Stomach smooth muscle (tissue), 2 donors: Measurements from ENCODE around the gene PANK1.

ENCODE experiments used
- H3K27ac ChIP-seq: one replicate; pipeline ENCODE4 v1.7.0; 2013; ENCODE audit warnings: mild to moderate bottlenecking, low read length, inconsistent platforms
- H3K27me3 ChIP-seq, 2 donors: one replicate each; pipeline ENCODE4 v1.7.0; 2013; ENCODE audit warnings: low read length in 2 of 2; ENCODE audit not compliant: insufficient read depth in 2 of 2, control insufficient read depth in 1 of 2
- H3K36me3 ChIP-seq, 2 donors: one replicate each; pipeline ENCODE4 v1.7.0; 2013; ENCODE audit warnings: low read length in 2 of 2; ENCODE audit not compliant: control insufficient read depth in 2 of 2, insufficient read depth in 2 of 2
- H3K4me1 ChIP-seq: one replicate; pipeline ENCODE4 v1.7.0; 2013; ENCODE audit warnings: low read length; ENCODE audit not compliant: control insufficient read depth, insufficient read depth
- H3K4me3 ChIP-seq, 2 donors: one replicate each; pipeline ENCODE4 v1.7.0; 2013; ENCODE audit warnings: low read length in 2 of 2
- H3K9ac ChIP-seq, 2 donors: one replicate each; pipeline ENCODE4 v1.7.0; 2013; ENCODE audit warnings: low read length in 2 of 2, mild to moderate bottlenecking in 1 of 2
- H3K9me3 ChIP-seq, 2 donors: one replicate each; pipeline ENCODE4 v1.7.0; 2013; ENCODE audit warnings: low read length in 2 of 2; ENCODE audit not compliant: control insufficient read depth in 2 of 2
- donor health status: healthy.
- donor health status: Pancreatic carcinoma.

The PANK1 gene

DNA sequence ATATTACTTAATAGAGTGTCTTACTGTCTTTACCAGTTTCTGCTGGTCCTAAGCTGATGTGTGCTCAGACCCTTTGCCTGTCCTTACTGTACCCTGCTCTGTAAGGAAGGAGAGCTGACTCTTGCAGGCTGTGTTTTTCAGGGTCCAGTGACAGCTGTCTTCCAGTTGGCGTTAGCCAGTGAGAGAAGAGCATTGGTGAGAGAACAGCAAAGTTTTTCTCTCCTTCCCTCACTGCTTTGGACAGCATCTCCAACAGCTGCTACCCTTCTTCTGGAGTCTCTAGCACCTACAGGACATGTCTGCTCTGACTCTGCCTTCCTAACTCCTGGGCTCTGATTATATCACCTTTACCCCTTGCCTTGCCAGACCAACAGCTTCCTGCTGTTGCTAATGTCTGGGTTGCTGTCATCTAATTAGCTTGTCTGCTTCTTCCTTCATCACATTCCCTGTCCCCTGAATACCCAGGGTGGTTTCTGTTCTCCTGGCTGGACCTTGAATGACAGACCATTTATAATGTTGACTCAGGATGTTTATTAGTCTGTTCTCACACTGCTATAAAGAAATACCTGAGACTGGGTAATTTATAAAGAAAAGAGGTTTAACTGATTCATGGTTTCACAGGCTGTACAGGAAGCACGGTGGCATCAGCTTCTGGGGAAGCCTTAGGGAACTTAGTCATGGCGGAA lies 23.5 kb upstream of the PANK1 start:
- H3K9ac ChIP-seq: no peak overlapping the region

DNA sequence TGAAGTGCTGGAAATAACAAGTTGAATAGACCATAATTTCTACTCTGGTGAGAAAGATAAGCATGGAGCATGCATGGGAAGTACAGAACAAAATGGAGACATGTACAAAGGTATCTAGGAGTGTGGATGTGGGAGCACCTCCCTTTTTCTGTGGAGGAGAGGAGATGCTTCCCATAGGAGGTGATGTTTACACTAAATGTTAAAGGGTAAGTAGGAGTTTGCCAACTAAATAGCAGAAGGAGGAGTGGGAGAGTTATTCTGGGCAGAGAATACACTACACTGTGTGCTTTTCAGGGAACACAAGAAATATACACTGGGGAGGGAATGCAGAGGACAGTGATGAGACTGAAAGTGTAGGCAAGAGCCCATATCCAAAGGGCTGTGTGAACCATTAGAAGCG lies 21.1 kb upstream of the PANK1 start:
- no peaks in the 10 kb centered on the region for H3K4me1 ChIP-seq
- H3K27me3 ChIP-seq: no peaks in the 10 kb centered on the region
- H3K36me3 ChIP-seq: no peaks in the 10 kb centered on the region
- no peak overlapping the region for H3K4me3 ChIP-seq
- H3K9ac ChIP-seq: no peak overlapping the region
- H3K27ac ChIP-seq: no peak overlapping the region
- H3K9me3 ChIP-seq: no peaks in the 10 kb centered on the region

More for the DNA sequence above, 23.5 kb upstream of the PANK1 start:
- H3K4me3 ChIP-seq: no peak overlapping the region
- no peaks in the 10 kb centered on the region for H3K9me3 ChIP-seq
- no peaks in the 10 kb centered on the region for H3K4me1 ChIP-seq
- no peaks in the 10 kb centered on the region for H3K36me3 ChIP-seq
- no peak overlapping the region for H3K27ac ChIP-seq
- no peaks in the 10 kb centered on the region for H3K27me3 ChIP-seq

DNA sequence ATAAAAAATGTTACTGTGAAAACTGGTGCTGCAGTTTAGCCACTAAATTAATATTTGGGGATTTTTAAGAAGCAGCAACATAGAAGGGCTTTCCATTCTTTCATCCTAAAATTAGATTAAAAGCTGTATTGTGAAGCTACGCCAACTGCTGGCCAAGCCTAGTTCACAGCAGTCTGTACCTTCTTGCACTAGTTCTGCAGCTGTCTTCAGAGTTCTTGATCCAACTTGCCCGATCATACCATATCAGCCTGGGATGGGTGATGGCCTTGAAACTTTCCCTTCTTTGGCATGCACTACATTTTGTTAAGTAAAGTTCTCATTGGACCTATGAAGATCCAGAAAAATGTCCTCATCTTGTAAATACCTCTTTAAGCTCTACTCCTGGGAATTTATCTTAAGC lies 20.3 kb upstream of the PANK1 start:
- Histone ChIP-seq H3K9me3 (no peaks in the 10 kb centered on the region), H3K4me1 (no peaks in the 10 kb centered on the region), H3K9ac (no peak overlapping the region), H3K4me3 (no peak overlapping the region), H3K36me3 (no peaks in the 10 kb centered on the region), H3K27ac (no peak overlapping the region), H3K27me3 (no peaks in the 10 kb centered on the region)

DNA sequence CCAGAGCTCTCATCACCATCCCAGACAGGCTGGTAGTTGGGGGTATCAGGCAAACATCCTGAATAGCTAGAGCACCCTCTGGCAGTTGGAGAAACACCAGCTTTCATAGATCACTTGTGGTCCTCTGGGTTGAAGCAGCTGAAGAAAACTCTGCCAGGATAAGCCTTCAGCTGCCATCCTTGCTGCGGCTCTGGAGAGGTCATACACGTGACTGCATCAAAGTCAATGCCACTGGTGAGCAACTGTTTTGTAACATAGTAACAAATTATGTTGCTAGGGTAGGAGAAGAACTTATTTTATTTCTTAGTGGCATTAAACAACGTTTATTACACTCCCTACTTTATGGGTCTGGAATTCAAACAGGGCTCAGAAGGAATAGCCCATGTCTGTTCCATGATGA lies 19.2 kb upstream of the PANK1 start:
- H3K9me3 ChIP-seq: no peaks in the 10 kb centered on the region
- no peak overlapping the region for H3K4me3 ChIP-seq
- no peak overlapping the region for H3K9ac ChIP-seq
- no peak overlapping the region for H3K27ac ChIP-seq
- no peaks in the 10 kb centered on the region for H3K36me3 ChIP-seq
- H3K4me1 ChIP-seq: no peaks in the 10 kb centered on the region
- no peaks in the 10 kb centered on the region for H3K27me3 ChIP-seq

GRCh38 chr10:89663144-89663543 lies 18.1 kb upstream of the PANK1 start:
- Histone ChIP-seq H3K36me3 (no peaks in the 10 kb centered on the region), H3K4me3 (no peak overlapping the region), H3K27me3 (no peaks in the 10 kb centered on the region), H3K9ac (no peak overlapping the region), H3K4me1 (no peaks in the 10 kb centered on the region), H3K27ac (no peak overlapping the region), H3K9me3 (no peaks in the 10 kb centered on the region)

- Histone ChIP-seq H3K9ac (no peak overlapping the region), H3K9me3 (no peaks in the 10 kb centered on the region), H3K36me3 (no peaks in the 10 kb centered on the region), H3K4me1 (no peaks in the 10 kb centered on the region), H3K27me3 (no peaks in the 10 kb centered on the region), H3K27ac (no peak overlapping the region), H3K4me3 (no peak overlapping the region)
Measured at GRCh38 chr10:89662596-89662995, 17.6 kb upstream of the PANK1 start.

GRCh38 chr10:89659143-89660131 lies 14.4 kb upstream of the PANK1 start:
- Histone ChIP-seq H3K9me3 (no peaks in the 10 kb centered on the region), H3K9ac (no peak overlapping the region), H3K4me1 (no peaks in the 10 kb centered on the region), H3K4me3 (no peak overlapping the region), H3K36me3 (no peaks in the 10 kb centered on the region), H3K27me3 (no peaks in the 10 kb centered on the region), H3K27ac (no peak overlapping the region)

DNA sequence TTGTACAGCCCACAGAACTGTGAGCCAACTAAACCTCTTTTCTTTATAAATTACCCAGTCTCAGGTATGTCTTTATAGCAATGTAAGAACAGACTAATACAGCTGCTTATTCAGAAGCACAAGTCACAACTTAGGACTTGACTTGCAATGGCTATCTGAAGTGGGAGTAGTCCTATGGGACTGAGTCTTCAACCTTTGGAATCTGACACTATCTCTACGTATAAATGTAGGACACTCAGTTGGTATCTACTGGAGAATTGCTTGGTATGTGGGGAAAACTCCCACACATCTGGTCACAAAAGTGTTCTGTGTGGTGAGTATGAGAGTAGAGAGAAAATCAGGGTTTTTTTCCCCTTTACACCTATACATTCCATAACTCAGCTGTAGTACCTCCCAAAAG lies 12.3 kb upstream of the PANK1 start:
- Histone ChIP-seq H3K27ac (no peak overlapping the region), H3K9ac (no peak overlapping the region), H3K9me3 (no peaks in the 10 kb centered on the region), H3K36me3 (no peaks in the 10 kb centered on the region), H3K27me3 (no peaks in the 10 kb centered on the region), H3K4me3 (no peak overlapping the region), H3K4me1 (no peaks in the 10 kb centered on the region)

DNA sequence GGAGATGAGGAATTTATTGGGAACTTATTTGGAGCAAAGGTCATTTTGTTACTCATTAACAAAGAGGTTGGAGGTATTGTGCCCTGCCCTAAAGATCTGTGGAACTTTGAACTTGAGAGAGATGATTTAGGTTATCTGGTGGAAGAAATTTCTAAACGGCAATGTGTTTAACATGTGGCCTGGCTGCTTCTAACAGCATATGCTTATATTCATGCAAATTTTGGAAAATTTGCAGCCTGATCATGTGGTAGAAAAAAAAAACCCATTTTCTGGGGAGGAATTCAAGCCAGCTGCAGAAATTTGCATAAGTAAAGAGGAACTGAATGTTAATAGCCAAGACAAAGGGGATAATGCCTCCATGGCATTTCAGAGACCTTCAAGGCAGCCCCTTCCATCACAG lies 10.7 kb upstream of the PANK1 start:
- no peaks in the 10 kb centered on the region for H3K36me3 ChIP-seq
- no peaks in the 10 kb centered on the region for H3K4me1 ChIP-seq
- H3K9me3 ChIP-seq: no peaks in the 10 kb centered on the region
- H3K9ac ChIP-seq: no peak overlapping the region
- no peak overlapping the region for H3K4me3 ChIP-seq
- no peaks in the 10 kb centered on the region for H3K27me3 ChIP-seq
- no peak overlapping the region for H3K27ac ChIP-seq

DNA sequence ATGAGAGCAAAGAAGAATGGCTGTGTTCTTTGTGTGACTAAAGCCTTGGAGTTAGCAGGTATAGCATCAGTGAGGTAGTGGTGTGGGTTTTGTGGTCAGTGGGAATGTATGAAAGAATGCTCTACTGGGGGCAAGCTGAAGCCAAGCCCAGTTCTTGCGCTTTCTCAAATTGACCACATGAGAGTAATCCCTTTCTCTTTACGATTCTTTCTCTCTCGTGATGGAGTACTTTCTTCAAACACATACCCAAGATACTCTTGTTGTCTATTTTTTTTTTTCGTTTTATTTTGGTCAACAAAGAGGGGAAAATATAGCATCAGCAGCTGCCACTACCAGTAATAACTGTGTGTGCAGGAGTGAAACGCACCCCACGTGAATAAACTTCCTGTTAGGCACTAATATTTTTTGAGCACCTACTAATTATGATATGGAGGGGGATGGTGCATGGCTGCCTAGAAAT lies 8.4 kb upstream of the PANK1 start:
- H3K4me3 ChIP-seq: no peak overlapping the region
- no peaks in the 10 kb centered on the region for H3K9me3 ChIP-seq
- H3K27ac ChIP-seq: no peak overlapping the region
- no peaks in the 10 kb centered on the region for H3K27me3 ChIP-seq
- no peak overlapping the region for H3K9ac ChIP-seq
- H3K36me3 ChIP-seq: no peaks in the 10 kb centered on the region
- H3K4me1 ChIP-seq: no peaks in the 10 kb centered on the region
